DLD1 (cell line): ENCODE measurements around the gene CBR4.
"Not testable (repeated sequence)": the region's sequence is repeated elsewhere in the genome, so short reads cannot be mapped to it uniquely, and the experiment has no call there.

Experiments
- in situ Hi-C: cut with HindIII; loops from 2 replicates; pipeline ENCODE4 v1.10.0; 2017; ENCODE audit warnings: low sequenced_read_pairs

The CBR4 gene

DNA sequence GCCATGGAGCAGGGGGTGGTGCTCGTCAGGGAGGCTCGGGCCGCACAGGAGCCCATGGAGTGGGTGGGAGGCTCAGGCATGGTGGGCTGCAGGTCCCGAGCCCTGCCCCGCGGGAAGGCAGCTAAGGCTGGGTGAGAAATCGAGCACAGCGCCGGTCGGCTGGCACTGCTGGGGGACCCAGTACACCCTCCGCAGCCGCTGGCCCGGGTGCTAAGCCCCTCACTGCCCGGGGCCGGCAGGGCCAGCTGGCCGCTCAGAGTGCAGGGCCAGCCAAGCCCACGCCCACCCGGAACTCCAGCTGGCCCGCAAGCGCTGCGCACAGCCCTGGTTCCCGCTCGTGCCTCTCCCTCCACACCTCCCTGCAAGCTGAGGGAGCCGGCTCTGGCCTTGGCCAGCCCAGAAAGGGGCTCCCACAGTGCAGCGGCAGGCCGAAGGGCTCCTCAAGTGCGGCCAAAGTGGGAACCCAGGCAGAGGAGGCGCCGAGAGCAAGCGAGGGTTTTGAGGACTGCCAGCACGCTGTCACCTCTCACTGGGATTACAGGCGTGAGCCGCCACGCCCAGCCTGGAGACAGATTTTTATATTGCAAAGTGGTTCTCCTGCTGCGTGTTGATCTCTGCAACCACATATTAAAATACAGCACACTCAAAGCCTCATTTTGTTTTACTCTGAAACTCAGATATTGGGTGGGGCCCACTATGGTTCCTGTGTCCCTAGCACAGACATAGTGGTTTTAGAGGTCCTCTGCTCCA is 26.0 kb upstream of the CBR4 start:
- in situ Hi-C loops = not testable (repeated sequence)

GRCh38 chr4:169033660-169034059 is 23.6 kb upstream of the CBR4 start:
- in situ Hi-C loops = no loop called here

DNA sequence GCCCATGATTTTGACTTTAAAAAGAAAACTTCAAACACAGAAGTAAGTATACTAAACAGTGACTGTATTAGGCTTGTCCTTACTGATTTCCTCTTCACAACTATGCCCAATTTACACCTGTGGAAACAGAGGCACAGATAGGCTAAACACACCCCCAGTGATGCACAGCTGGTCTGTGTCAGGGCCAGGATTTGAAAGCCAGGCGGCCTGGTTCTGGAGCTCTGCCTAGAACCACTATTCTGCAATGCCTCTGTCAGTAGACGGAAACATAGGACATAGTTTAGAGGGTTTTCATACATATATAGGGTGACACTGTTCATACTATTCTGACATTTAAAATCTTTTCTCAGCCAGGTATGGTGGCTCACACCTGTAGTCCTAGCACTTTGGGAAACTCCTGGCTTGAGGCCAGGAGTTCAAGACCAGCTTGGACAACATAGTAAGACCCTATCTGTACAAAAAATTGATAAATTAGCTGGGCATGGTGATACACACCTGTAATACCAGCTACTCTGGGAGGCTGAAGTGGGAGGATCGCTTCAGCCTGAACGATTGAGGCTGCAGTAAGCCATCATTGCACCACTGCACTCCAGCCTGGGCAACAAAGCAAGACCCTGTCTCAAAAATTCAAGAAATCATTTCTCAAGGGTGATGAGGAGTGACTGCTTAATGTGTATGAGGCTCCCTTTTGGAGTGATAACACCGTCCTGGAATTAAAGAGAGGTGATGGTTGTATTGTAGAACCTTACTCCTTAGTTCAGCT is 23.0 kb upstream of the CBR4 start:
- in situ Hi-C loops = no loop called here

- in situ Hi-C loops = no loop called here
Observed at GRCh38 chr4:169032194-169032593, 22.1 kb upstream of the CBR4 start.

DNA sequence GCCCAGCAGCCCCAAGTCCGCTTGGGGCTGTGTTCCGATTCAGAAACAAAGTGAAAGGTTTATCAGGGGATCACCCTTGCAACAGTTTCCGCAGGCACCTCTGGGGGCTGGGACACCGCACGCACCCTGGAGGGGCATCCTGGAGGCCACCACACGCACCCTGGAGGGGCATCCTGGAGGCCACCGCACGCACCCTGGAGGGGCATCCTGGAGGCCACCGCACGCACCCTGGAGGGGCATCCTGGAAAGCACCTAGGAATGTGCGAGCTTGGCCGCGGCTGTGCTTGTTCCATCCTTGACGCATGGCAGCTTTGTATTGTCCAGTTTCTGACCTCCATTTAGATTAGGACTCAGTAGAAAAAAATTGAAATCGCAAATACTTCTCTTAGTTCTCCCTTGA is 21.3 kb upstream of the CBR4 start:
- in situ Hi-C loops = no loop called here

DNA sequence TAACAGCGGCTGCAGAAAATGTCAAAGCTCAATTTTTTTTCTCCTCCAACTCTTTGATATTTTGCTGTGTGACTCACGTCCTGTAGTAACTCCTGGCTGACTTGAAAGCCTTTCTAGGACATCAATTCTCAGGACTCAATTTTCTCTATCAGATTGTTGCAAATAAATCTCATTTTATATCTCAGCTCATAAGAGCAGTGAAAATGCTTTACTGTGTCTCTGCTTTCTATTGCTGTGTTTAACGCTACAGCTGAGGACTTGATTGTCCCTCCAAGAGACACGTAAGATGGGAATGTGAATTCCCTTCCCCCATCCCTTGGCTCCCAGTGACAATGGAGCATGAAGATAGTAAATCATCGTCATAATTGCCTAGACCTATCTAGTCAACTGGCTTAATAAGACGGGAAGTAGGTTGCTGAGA is 20.5 kb upstream of the CBR4 start:
- in situ Hi-C loops = no loop called here

GRCh38 chr4:169029947-169030346 is 19.9 kb upstream of the CBR4 start:
- in situ Hi-C loops = loop anchor here (10.0 kb wide), 1 partner anchor 455 kb away; no protein-coding TSS in a partner anchor

DNA sequence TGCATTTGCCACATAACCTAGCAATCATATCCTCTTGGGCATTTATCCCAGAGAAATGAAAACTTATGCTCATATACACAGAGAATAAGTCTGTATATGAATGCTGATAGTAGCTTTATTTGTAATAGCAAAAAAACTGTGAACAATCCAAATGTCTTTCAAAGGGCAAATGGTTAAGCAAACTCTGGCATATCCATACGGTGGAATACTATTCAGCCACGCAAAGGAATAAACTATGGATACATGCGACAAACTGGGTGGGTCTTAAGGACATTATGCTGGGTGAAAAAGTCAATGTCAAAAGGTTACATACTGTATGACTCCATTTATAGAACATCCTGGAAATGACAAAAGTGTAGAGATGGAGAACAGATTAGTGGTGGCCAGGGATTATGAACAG is 17.6 kb upstream of the CBR4 start:
- in situ Hi-C loops = loop anchor here (10.0 kb wide), 1 partner anchor 457 kb away; no protein-coding TSS in a partner anchor

DNA sequence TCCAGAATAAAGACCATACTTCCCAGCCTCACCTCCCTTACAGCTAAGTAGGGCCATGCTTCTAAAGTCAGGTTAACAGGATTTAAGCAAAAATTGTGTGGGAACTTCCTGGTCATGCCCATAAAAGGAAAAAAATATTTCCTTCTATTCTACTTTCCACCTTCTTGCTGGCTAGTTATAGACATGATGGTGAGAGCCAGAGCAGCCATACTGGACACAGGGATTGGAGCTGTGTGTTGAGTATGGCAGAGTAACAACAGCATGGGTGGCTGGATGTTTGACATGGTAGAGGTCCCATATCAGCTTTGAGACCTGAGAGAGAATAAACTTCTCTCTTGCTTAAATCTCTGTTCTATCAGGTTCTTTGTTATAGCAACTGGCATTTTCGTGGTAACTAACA is 15.1 kb upstream of the CBR4 start:
- in situ Hi-C loops = loop anchor here (10.0 kb wide), 1 partner anchor 460 kb away; no protein-coding TSS in a partner anchor

DNA sequence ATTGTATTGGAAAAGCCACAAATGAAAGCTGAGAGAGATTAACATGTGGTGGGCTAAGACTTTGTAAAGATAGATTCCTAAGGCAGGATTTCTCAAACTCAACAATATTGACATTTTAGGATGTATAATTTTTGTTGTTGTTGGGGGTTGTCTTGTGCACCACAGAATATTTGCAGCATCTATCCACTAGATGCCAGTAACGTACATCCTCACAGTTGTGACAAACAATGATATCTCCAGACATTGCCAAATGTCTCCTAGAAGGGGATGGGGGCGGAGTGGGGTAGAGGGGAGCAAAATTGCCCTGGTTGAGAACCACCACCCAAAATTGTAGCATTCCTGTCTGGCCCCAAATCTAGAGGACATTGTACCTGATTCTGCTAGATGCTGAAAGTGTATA is 14.7 kb upstream of the CBR4 start:
- in situ Hi-C loops = loop anchor here (10.0 kb wide), 1 partner anchor 460 kb away; no protein-coding TSS in a partner anchor

- in situ Hi-C loops = no loop called here
Observed at GRCh38 chr4:169018406-169018805, 8.4 kb upstream of the CBR4 start.

DNA sequence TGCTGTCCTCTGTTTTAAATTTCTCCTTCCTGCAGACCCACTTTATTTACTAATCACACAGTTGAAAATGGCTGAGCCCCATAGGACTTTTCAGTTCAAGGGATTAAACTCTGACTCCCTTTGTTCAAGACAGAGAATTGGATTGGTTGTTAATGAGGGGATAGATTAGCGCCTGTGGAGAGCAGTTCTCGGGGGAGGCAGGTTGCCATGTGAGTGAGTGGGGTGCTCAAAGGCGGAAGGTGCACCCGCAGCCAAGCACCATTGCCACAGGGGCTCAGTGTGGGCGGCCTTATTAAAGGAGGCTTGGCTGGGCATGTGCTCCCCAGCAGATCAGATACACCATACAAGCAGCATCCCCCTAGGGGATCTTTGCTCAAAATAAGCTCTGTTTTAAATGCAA is 7.9 kb upstream of the CBR4 start:
- in situ Hi-C loops = no loop called here

DNA sequence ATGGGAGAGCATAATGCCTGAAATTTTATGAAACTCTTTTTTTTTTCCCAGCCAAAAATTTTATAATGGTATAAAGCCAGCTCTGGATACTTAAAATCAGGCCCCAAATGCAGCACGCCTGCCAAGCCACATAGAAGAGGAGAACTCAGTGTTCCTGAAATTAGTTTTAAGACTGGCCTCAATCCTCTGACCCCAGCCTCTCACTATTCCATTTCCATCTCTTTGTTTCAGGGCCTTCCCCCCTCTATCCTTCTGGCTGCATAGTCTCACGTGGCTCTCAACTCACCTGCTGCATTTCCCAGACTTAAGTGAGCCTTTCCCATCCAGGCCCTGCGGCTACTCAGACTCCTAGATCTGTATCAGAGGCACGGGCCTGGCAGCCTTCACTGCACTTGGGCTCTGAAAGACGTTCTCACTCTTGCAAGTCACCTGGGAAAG is 5.2 kb upstream of the CBR4 start:
- in situ Hi-C loops = no loop called here

DNA sequence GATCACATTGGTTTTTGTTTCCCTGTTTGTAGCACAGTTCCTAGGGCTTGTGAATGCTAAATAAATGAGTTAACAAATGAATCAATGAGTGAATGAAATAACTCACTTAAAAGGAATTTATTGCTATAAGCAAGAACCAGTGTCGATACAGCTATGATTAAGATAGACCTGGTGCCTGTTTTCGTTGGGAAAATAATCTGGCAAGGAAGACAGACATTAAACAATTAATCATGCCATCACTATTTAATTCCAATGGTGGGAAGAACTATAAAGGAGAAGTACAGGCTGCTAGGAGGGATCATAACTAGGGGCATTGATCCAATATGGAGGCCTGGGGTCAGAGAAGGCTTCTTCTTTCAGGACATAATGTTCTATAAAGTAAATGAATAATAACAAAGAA is 4.5 kb upstream of the CBR4 start:
- in situ Hi-C loops = no loop called here

DNA sequence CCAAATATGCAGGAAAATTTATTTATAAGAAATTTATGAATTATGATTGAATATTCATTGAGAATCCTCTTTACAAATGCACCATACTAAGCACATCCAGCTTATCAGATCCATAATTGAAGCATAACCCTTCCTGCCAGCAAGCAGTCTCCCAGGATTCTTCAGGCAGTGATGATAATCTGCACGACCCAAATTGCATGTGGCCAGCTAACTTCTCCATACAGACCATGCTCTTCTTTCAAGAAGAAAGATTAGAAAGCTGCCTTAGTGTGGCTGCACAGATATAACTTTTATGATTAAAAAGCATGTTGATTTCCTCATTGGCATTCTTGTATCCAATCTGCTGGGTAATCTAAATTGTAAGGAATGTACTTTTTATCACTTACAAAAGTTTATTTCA is 3.3 kb upstream of the CBR4 start:
- in situ Hi-C loops = no loop called here

DNA sequence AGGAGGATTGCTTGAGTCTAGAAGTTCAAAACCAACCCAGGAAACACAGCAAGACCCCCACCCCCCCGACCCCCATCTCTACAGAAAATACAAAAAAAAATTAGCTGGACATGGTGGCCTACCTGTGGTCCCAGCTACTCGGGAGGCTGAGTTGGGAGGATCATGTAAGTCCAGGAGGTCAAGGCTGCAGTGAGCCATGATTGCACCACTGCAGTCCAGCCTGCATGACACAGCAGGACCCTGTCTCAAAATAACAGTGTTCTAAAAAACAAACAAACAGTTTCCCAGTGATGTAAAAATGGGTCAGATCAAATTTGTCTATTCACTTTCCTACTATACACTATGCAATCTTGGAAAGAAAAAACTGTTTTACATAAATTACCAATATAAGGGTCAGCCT is 2.0 kb upstream of the CBR4 start:
- in situ Hi-C loops = no loop called here

DNA sequence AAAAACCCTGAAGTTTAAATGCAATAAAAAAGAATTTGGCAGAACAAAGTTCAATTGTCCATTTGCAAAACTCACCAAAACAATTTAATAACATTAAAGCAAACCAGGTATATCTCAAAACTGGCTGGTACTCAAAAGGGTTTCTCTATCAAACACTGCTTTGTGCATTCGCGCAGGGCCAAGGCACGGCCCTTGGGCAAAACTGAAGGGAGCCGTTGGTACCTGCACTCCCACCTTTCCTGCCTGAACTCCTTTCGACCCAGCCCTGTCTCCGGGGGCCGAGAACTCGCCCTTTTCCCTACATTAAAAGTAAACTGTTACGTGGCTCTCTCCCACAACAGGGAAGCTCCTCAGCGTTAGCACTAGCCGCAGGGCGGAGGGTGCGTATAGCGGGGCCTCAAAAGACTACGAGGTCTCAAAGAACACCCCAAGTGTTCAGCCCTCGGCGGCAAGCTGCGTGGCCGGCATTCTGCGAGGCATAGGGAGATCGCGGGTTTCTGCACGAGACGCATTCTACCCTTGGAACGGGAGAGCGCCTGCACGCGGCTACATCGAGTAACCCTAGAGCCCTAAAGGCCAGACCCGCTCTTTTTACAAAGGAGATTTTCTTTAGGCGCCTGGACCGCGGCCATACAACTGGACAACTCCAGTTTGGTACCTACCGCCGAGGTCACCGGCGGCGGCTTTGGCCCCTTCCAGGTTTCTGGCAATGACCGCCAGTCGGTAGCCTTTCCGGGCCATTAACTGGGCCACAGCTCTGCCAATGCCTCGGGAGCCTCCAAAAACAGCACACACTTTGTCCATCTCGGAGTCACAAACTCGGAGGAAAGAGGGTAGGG is 550 bp downstream of the CBR4 start:
- in situ Hi-C loops = no loop called here

DNA sequence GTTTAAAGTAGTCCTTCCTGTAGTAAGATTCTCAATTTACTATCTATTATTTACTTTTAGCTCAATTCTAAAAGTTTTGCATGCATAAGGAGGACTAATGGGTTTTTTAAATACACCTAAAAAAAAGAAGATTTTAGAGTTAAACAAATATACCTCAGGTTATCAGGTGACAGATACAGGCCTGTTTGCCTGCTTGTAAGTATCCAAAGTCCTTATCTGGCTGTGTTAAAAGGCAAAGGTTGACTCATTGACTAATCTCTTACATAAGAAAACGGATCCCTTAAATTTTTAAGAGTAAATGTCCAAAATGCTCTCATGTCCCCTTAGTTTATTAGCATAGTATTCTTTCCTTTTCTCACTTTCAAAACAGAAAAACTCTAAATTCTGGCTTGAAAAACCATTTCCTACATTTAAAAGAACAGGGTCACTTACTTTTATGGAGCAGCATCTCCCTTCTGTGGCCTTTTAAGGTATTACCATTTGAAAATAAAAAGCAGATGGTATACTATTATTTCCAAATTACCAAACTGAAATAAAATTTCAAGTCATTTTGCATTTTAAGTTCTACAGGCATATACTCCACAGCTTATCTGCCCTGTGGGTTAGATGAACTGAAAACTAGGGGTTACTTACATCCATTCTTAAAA is 4.5 kb downstream of the CBR4 start:
- in situ Hi-C loops = no loop called here

- in situ Hi-C loops = no loop called here
Observed at GRCh38 chr4:169000315-169000714, 9.7 kb downstream of the CBR4 start.

DNA sequence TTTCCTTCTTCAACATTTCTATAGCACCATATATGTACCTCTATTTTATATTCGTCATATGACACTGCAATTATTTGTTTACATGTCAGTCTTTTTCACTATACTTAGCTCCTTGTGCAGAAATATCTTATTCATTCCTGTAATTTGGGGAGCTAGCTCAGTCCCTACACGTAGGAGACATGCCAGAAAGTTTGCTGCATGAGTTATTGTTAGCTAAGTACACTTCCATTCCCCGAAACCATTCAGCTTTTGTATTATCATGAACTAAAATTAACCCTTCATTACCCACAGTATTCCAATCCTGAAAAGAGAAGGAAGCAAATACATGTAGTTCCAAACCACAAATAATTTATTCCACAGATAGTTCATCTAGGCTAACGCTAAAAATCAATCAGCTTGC is 10.2 kb downstream of the CBR4 start:
- in situ Hi-C loops = no loop called here

- in situ Hi-C loops = no loop called here
Observed at GRCh38 chr4:168998596-168998995, 11.5 kb downstream of the CBR4 start.
